NOMO-1 treated with DMSO at 0.1 percent for 48 hours (cell line): ENCODE measurements around the gene PARVA.

Experiments
- DNase-seq: peaks from one replicate; lab custom pipeline; 2025; ENCODE audit not compliant: unreplicated experiment; lab: John Stamatoyannopoulos, UW

Gene PARVA

GRCh38 chr11:12430954-12431595 is 53.7 kb downstream of the PARVA start:
- no peak for DNase-seq

- no peak for DNase-seq
Observed at GRCh38 chr11:12432507-12432906, 55.1 kb downstream of the PARVA start.

- no peak for DNase-seq
Observed at GRCh38 chr11:12433121-12433520, 55.8 kb downstream of the PARVA start.

GRCh38 chr11:12433571-12434324 is 56.4 kb downstream of the PARVA start:
- DNase-seq: no peak

GRCh38 chr11:12434325-12434654 is 56.9 kb downstream of the PARVA start:
- no peak for DNase-seq

- no peak for DNase-seq
Observed at GRCh38 chr11:12435264-12435663, 57.9 kb downstream of the PARVA start.

GRCh38 chr11:12436266-12436665 is 58.9 kb downstream of the PARVA start:
- no peak for DNase-seq

GRCh38 chr11:12438291-12438690 is 60.9 kb downstream of the PARVA start:
- DNase-seq: no peak

GRCh38 chr11:12439615-12440014 is 62.2 kb downstream of the PARVA start:
- DNase-seq: no peak

GRCh38 chr11:12440565-12440964 is 63.2 kb downstream of the PARVA start:
- no peak for DNase-seq

- DNase-seq: no peak
Observed at GRCh38 chr11:12441231-12441861, 64.0 kb downstream of the PARVA start.

GRCh38 chr11:12444601-12445000 is 67.2 kb downstream of the PARVA start:
- DNase-seq: no peak

GRCh38 chr11:12445001-12445400 is 67.6 kb downstream of the PARVA start:
- DNase-seq: no peak

- no peak for DNase-seq
Observed at GRCh38 chr11:12446863-12447262, 69.5 kb downstream of the PARVA start.

GRCh38 chr11:12448131-12448939 is 71.0 kb downstream of the PARVA start:
- no peak for DNase-seq

- no peak for DNase-seq
Observed at GRCh38 chr11:12449961-12450715, 72.8 kb downstream of the PARVA start.

- no peak for DNase-seq
Observed at GRCh38 chr11:12451179-12451814, 73.9 kb downstream of the PARVA start.

GRCh38 chr11:12453243-12453642 is 75.9 kb downstream of the PARVA start:
- no peak for DNase-seq

- no peak for DNase-seq
Observed at GRCh38 chr11:12454782-12455181, 77.4 kb downstream of the PARVA start.

- no peak for DNase-seq
Observed at GRCh38 chr11:12455938-12456337, 78.6 kb downstream of the PARVA start.
